GM21447 (cell line): Measurements from ENCODE around the gene FRMD5.

Experiments used
- ATAC-seq: cut with Tn5 transposase; IDR thresholded peaks from one replicate; pipeline ENCODE4 v1.9.1; 2021; ENCODE audit not compliant: unreplicated experiment

FRMD5 gene

DNA sequence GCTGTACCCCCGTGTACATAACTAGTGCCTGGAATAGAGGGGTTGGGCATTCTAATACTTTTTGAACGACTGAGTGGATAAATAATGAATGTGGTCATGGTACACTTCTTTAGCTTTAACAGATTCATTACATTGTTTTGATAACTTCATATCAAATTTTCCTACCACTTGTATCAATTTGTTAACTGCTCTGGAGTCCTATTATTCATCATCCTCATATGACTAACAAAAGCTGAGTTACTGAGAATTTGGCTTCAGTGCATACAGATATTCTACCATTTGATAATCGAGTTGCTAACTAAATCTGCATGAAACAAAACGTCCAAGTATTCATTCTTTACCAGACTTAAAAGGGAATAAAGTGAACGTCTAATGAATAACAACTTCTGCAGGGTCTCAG is 31.7 kb downstream of the FRMD5 start:
- ATAC-seq: no peak

DNA sequence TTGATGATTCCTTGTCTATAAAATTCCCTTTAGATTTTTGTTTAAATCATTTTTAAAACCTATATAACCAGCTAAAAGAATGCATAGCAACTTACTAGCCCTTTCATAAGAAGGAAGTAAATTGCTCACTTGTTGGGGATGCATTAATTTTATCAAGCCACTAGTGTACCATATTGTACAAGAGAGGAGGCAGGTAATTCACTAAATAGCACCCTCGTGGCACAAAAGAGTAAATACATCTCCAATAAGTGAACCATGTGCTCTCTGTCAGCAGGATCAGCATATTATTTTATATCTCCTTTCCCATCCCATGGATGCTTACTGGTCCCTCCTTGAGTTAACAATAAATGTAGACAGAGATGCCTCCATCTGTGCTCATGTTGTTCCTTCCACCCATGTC is 34.3 kb downstream of the FRMD5 start:
- no peak for ATAC-seq

DNA sequence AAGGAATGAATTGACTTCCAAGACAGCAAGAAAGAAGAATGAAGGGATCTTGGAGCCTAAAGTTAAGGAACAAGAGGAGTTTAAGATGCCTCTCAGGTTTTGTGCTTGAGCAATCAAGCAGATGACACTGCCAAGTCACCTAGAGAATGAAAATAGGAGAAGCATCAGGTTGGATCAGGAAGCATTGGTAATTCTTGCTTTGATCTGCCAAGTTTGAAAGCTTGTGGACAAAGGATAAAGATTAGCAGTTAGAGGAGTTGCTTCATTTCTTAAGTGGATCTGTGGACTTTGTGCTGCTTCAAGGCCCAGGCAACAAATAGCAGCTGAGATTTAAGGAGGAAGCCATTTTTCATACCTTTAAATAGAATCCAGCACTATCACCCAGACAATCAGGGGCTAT is 35.6 kb downstream of the FRMD5 start:
- no peak for ATAC-seq

DNA sequence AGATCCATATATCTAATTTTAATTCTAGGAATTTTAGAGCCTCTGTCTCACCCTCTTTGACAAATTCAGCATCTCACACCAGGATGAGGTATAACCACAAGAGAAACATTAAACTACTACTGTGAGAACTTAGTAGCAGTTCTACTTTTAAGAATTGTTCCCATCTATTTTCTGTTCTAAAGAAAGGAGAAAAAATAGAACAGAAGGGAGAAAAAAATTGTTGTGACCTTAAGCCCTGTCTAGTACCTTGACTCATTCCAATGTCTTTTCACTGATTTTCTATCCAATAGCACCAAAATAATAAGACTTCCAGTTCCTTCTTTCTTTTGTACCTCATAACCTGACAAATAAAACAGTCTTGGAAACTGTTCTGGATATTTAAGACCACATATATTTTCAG is 37.0 kb downstream of the FRMD5 start:
- ATAC-seq: no peak

DNA sequence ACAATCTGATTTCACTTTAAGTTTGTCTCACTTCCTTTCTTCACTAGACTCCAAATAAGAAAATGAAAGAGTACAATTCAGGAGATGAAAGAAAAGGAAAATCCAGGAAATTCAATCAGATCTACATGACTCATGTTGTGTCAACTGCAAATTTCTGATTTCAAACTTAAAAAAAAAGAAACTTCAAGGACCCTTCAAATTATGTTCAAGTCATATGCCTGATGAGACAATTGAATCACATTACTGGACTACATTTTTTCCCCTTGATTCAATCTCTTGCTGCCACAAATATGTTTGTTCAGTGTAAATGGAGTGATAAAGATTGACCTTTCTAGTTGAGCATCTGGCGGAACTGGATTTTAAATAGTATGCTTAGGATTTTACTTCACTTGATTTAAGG is 37.4 kb downstream of the FRMD5 start:
- ATAC-seq: no peak

DNA sequence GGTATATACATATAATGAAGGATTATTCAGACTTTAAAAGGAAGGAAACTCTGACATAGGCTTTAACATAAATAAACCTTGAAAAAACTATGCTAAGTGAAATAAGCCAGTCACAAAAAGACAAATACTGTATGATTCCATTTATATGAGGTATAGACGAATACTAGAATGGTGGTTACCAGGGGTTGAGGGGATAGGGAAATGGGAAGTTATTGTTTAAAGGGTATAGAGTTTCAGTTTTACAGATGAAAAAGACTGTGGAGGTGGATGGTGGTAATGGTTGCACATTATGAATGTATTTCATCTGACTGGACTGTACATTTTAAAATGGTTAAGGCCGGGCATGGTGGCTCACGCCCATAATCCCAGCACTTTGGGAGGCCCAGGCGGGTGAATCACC is 41.7 kb downstream of the FRMD5 start:
- ATAC-seq: no peak

DNA sequence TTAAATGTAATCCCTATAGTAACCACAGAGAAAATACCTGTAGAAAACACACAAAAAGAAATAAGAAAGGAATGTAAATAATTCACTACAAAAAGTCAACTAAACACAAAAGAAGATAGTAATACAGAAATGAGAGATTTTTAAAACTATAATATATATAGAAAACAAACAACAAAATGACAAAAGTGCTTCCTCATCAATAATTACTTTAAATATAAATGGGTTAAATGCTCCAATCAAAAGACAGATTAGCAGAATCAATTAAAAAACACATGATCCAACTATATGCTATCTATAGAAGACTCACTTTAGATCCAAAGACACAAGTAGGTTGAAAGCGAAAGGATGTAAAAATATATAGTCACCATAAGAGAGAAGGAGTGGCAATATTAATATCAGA is 45.8 kb downstream of the FRMD5 start:
- ATAC-seq: no peak

DNA sequence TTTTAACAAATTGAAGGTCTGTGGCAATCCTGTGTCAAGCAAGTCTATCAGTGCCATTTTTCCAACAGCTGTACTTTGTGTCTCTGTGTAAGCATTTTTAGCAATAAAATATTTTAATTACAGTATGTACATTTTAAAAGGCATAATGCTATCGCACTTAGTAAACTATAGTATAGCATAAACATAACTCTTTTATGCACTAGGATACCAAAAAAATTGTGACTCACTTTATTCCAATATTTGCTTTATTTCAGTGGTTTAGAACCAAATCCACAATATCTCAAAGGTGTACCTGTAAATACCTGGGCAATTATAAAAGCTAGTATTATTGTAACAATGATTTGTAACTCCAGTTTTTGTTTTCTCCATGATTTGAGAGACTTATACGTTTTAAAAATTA is 46.5 kb downstream of the FRMD5 start:
- no peak for ATAC-seq

DNA sequence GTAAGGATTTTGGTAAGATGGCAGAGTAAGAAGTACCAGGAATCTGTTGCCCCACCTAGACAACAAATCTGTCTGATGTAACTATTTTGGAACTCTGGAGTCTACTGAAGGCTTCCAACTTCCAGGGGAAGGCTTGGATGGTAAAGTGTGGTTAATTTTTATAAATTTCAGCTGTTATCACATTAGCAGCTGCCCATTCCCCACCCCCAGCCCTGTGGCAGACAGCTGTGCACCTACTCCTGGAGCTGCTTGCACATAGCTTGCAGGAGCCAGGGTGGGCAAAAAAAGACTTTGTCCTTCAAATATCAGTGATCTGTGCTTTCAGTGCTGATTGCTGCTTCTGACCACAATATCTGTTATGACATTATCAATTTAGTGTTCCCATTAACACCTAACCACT is 47.4 kb downstream of the FRMD5 start:
- ATAC-seq: no peak

DNA sequence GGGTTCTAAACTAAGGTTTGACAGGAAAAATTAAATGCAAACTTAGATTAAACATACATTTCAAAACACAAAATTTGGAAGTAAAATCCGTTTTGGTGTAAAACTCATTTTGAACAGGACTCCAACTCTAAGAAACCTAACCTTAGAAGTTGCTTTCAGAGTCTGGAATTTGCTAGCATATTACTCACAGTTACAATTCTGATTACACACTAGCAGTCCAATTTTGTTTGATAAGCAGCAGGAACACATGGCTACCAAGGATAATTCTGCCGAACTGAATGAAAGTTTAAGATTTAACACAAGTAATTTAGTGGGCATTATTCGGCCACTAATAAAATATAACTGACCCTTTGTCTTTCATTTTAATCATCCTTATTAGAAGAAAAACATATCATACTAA is 49.6 kb downstream of the FRMD5 start:
- ATAC-seq: no peak

DNA sequence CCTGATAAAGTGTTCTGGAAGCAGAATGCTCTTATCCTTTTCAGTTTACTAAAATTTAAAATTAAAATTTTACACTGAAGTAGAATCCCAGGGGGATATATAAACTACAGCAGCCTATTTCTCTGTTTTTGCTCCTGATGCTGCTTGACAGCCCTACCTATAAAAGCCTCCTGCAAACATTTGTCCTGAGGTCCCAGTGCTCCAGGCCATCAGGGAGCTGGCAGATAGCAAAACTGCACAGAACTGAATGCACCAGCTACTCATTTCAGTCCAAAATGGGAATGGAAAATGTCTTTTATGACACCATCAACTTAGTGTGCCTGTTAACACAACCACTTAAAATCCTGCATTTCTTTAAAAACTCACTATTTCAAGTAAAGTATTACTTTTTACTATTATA is 50.1 kb downstream of the FRMD5 start:
- ATAC-seq: no peak

DNA sequence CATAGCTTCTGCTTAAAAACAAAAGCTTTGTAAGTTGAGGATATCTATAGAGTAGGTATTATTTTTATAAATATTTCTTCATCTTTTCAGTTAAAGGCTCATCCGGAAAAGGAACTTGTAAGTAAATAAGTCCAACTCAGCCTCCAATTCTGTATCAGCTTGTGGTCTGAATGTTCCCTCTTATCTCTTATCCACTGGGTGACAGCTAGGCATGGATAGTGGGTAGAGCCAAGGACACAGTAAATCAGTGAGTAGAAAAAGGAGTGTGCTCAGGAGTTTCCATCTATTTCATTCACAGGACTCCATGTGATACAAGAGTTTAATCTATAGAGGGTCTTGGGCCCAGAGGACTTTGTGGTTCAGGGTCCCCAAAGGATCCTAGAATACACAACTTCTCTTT is 50.9 kb downstream of the FRMD5 start:
- ATAC-seq: no peak

DNA sequence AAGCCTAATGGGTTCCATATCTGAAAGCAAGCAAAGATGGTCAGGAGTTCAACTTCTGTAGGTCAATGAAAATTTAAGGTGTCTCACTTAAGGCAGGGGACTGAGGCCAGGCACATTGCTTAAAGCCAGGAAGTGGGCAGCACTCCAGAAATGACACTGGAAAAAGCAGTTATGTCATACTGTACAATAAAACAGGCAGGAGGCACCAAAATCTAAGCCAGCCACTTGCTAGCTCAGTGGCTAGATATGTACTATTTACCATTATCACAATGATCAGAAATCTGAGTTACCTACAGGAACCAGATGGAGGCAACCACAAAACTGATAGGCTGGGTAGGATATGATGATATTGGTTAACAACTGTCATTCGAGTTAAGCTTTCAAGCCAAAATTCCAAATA is 57.3 kb downstream of the FRMD5 start:
- no peak for ATAC-seq

DNA sequence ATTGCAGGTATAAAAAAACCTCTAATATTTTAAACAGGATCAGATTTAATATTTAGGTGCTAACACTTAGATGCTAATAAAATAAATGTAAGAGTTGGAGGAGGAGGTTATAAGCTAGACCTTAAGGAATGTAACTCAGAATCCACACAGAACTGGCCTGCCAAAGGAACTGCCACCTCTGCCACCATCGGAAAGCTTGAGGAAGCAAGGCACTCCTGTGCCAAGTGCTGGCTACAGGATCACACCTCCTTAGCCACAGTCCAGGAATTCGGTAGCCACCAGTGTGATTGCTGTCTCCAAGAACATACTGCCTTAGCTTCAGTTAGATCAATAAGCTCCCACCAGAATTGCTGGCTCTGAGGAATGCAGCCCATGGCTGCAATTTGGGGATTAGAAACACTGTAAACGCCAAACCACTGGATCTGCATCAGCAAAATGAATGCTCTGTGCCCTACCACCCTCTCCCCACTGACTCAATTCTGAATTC is 58.0 kb downstream of the FRMD5 start:
- ATAC-seq: no peak

DNA sequence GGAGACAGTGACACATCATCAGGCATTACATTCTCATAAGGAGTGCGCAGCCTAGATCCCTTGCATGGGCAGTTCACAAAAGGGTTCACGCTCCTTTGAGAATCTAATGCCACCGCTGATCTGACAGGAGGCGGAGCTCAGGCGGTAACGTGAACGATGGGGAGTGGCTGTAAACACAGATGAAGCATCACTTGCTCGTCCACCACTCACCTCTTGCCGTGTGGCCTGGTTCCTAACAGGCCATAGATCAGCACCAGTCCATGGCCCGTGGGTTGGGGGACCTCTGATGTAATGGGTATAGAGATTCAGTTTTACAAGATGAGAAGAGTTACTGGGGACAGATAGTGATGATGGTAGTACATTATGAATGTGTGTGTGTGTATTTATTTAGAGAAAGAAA is 63.0 kb downstream of the FRMD5 start:
- no peak for ATAC-seq

DNA sequence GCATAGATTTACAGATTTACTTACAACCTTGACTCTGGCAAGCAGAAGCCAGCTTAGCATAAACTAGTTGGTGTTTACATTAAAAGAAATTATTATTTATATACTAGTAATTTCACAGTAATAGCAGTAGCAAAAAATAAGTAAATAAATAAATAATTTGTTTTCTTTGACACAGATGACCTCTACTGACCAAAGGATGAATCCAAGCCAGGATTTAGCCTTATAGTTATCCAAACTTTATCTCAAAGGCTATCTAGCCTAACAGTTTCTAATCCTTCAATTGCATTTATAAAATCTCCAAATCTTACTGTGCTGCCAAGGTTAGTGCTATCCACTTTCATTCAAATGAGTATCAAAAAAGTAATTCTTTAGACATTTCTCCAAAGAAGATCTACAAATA is 64.3 kb downstream of the FRMD5 start:
- ATAC-seq: no peak

DNA sequence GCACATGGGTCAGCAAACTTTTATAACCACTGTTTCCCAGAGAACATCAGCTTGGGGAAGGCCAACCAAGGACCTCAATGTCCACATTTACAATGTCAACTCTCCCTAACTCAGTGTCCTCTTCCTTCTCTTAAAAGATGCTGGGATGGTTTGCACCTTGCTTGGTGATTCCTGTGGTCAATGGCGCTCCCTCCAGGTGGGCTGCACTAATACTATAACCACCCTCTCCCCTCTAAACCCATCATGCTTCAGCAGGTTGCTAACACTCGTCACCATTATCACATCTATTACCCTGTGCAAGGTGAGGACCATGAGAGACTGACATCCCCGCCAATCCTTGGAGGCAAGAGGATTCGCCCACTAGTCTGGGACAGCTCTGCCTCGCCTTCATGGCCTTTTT is 65.2 kb downstream of the FRMD5 start:
- no peak for ATAC-seq

DNA sequence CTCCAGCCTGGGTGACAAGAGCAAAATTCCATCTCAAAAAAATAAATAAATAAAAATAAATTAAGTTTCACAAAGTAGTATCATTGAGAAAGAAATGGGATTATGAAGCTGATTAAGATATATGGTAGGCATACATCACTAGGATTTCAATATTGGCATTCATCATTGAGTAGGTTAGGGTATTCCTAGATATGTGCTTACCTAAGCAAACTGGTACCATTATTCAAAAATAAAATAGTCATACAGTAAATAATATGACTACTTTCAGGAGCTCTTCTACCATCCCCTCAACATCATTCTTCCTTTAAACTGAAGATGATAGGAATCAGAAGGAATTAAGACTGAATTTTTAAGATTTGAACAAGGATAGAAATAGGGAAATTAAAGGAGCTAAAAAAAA is 66.6 kb downstream of the FRMD5 start:
- no peak for ATAC-seq

DNA sequence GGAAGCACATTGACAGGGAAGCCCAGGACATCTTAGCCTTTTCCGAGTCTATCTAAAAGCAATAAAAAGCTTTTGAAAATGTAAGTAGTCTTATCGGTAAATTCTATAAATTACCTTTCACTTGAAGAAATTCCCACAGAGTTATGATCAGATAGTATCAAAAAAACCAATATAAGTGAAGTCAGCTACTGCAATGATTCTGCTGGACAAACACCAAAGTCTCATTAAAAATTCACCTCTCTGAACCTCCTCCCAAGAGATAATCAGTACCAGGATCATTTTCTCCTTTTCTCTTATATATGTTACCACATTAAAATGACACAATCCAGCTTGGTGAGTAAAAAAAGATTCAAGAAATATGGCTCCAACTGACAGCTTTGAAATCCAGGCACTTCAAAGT is 69.2 kb downstream of the FRMD5 start:
- ATAC-seq: no peak

DNA sequence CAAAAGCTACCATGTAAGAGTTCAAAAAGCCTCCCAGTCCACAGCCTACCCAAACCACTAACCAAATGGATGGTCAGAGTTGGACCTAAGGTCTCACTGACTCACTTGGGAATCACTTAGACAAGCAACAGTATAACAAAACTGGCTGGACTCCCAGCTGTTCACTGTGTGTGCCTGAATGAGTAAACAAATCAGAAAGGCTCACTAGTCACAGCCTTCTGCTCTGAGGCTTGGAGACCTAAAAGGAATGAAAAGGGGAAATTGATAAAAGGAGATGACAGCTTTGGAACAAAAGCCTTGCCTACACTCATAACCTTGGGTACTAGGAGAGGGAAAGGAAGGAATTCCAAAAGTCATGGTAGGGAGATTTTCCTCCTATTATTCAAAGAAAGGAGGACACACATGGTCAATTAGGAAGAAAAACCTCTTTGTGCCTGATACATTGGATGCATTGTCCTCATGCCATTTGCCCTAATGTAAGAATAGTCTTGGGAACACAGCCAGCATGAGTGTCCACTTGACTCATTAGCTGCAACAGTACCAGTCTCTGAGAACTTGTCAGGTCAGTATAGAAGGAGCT is 92.3 kb downstream of the FRMD5 start:
- ATAC-seq: no peak

DNA sequence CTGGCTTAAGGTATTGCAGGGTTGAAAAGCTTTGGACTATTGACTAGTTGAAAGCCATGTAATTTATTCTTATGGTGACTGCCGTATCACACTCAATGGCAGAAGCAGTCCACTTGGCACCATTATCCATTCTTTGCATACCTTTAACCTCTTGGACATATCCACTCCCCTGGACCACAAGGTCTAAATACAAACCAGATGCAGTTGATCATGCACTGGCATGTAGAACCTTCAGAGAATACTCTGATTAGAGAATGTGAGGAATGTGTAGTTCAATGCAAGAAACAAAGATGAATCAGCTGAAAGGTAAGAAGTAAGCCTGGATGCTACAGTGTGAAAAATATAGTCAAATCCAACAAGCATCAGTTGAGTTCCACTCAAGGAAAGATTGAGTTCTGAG is 93.1 kb downstream of the FRMD5 start:
- ATAC-seq: no peak

DNA sequence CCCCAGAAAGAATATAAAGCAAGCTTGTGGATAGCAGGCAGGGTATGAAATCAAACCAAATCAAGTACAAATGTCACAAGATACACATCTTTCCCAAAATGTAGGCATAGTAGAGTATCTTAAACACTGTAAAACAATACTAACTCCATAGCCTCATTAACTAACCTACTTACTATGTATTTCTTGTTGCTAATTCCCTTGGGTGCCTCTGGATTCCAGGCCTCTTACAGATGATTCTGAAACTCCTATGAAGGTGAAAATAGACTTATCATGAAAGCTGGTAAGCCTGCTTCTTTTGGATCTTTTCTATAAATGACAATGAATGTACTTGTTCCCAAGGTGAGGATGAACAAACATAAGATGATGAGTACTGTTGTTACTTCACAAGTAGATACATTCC is 93.8 kb downstream of the FRMD5 start:
- ATAC-seq: no peak

DNA sequence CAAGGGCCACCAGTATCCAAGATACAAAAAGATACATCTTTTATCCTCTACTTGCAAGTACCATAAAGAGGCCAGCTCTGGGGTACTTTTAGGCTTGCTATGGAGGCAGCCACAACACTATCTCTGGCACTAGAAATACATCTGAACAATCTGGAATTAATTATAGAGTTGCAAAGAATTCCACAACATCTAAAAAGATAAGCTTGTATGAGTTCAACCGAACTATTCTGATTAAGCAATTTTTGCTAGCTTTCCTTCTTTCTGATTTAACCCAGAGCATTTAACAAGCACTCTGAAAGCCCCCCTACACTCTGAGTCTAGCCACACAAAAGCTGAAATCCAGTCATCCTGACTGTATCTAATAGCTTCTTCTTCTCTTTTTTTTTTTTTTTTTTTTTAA is 95.4 kb downstream of the FRMD5 start:
- ATAC-seq: no peak

DNA sequence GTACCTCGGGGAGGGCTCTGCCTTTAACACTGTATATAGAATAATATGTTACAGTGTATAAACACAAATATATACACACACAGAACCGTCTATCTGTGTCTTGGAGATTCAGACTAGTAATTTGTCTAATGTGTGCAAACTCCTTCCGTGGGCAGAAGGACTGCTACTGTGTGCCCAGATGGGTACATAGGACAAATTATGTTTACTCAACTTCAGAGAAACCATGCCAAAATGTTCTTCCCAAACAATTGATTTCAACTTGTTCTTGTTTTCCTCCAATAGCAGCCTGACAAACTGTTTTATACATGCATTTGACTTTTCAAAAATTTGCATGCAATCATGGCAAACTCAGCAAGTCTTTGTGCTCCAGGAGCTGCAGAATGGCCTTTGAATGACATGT is 97.5 kb downstream of the FRMD5 start:
- ATAC-seq: no peak
